ENCODE results near the gene STIM2. TPM values are rescaled to one million over a fixed set of nuclear protein-coding genes. Genes with fewer than 3 reads are reported as not detected.

The STIM2 gene
- total and polyA plus RNA-seq, 10 of the 15 experiments (the other 5 are each of a cell fraction or from before 2014, with no cell fraction given) = 4.7 to 41.5 (median 16.9) TPM

- H4K20me1 ChIP-seq (ENCODE audit: control insufficient read depth, insufficient read depth) = no peaks in the 10 kb centered on the region
- no peaks in the 10 kb centered on the region for H3K4me1 ChIP-seq (ENCODE audit: control insufficient read depth, insufficient read depth, low read length)
- no peaks in the 10 kb centered on the region for H3K79me2 ChIP-seq (ENCODE audit: control insufficient read depth, insufficient read depth, low read length)
- no peak for FAIRE-seq
- DNase-seq (ENCODE audit: low read depth, low spot score) = no peak
- POLR2A ChIA-PET = interaction anchor here (1.9 kb wide), 1 partner anchor 11 kb away, joined by 4 read pairs; no protein-coding TSS in a partner anchor
- H3K4me3 ChIP-seq = no peak overlapping the region
- H3K36me3 ChIP-seq (ENCODE audit: control insufficient read depth in 2 of 2, insufficient read depth in 2 of 2, low read length in 1 of 2) = no peaks in the 10 kb centered on the region
- H3K9ac ChIP-seq (ENCODE audit: control insufficient read depth, insufficient read depth, low read length) = no peak overlapping the region
- RAD21 ChIA-PET (ENCODE audit: unreplicated experiment) = no interaction called here
- 100% methylated on average over 1 of the region's 1 CpG for WGBS (ENCODE audit: insufficient coverage, insufficient replicate concordance, low lambda C conversion rate, missing lambda C conversion rate)
- TF ChIP-seq PRDM15 (CRISPR knock-in tag; IDR thresholded peaks at IDR 0.05) = no peak
- TF ChIP-seq, protein P1, sequence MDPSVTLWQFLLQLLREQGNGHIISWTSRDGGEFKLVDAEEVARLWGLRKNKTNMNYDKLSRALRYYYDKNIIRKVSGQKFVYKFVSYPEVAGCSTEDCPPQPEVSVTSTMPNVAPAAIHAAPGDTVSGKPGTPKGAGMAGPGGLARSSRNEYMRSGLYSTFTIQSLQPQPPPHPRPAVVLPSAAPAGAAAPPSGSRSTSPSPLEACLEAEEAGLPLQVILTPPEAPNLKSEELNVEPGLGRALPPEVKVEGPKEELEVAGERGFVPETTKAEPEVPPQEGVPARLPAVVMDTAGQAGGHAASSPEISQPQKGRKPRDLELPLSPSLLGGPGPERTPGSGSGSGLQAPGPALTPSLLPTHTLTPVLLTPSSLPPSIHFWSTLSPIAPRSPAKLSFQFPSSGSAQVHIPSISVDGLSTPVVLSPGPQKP (IDR thresholded peaks at IDR 0.05; ENCODE audit: low read depth, low read length) = no peak
- no peak for TF ChIP-seq ZBTB40 (IDR thresholded peaks at IDR 0.05; ENCODE audit: borderline replicate concordance)
- TF ChIP-seq MLLT1 (IDR thresholded peaks at IDR 0.05) = no peak
- TF ChIP-seq ESRRA (IDR thresholded peaks at IDR 0.05; ENCODE audit: low read length) = no peak
- no peak for TF ChIP-seq ZNF207 (IDR thresholded peaks at IDR 0.05; ENCODE audit: borderline replicate concordance)
- TF ChIP-seq CBFB (IDR thresholded peaks at IDR 0.05; ENCODE audit: low read depth) = no peak
- no peak for TF ChIP-seq JUND (IDR thresholded peaks at IDR 0.05; ENCODE audit: low read depth, low read length)
- TF ChIP-seq SMC3 (IDR thresholded peaks at IDR 0.05; ENCODE audit: borderline replicate concordance, low read length) = no peak
- no peak for TF ChIP-seq NBN (IDR thresholded peaks at IDR 0.05)
- TF ChIP-seq SIN3A (IDR thresholded peaks at IDR 0.05; ENCODE audit: low read depth, low read length) = no peak
- no peak for TF ChIP-seq SMAD1 (IDR thresholded peaks at IDR 0.05; ENCODE audit: low read depth, partially characterized antibody)
- TF ChIP-seq MYB (IDR thresholded peaks at IDR 0.05; ENCODE audit: borderline replicate concordance, low read depth, low read length) = no peak
- H3K27ac ChIP-seq (ENCODE audit: control insufficient read depth, insufficient read depth) = no peak overlapping the region
- no peak overlapping the region for H3K4me2 ChIP-seq (ENCODE audit: control insufficient read depth, insufficient read depth)
- no peak overlapping the region for H2AFZ ChIP-seq (ENCODE audit: control insufficient read depth, low read depth, low read length)
- no peak for ATAC-seq
- no peaks in the 10 kb centered on the region for H3K27me3 ChIP-seq (replicated peaks in 1 of 2; ENCODE audit: control insufficient read depth in 2 of 2, insufficient read depth in 2 of 2, low read length in 1 of 2)
- H3K9me3 ChIP-seq (replicated peaks; ENCODE audit: control insufficient read depth, insufficient read depth, low read length) = no peaks in the 10 kb centered on the region
- intact Hi-C loops (cut with micrococcal nuclease; ENCODE audit: unreplicated experiment) (no loop called here), in situ Hi-C loops (cut with MboI) (no loop called here)
- no TSS peak for BruUV-seq (replicated peaks)
- SMC1A ChIA-PET (ENCODE audit: uncharacterized antibody, unreplicated experiment) = interaction anchor here (0.7 to 0.9 kb wide), 2 partner anchors 9 to 16 kb away, joined by 3 to 4 read pairs; no protein-coding TSS in a partner anchor
- CTCF ChIA-PET = no interaction called here
These were observed 70.8 kb downstream of the STIM2 start for GRCh38 chr4:26931451-26931850.

Data from GM12878 (cell line).